Measurements from ENCODE around the gene ABLIM2. TPM values are rescaled to one million over a fixed set of nuclear protein-coding genes. Genes with fewer than 3 reads are reported as not detected.
A peak's percentile ranks its signal among the peaks of the same experiment; 100 is the strongest.

The ABLIM2 gene
- total RNA-seq, 4 donors from 2014 or later, result 177 to 281 (median 244) TPM

DNA sequence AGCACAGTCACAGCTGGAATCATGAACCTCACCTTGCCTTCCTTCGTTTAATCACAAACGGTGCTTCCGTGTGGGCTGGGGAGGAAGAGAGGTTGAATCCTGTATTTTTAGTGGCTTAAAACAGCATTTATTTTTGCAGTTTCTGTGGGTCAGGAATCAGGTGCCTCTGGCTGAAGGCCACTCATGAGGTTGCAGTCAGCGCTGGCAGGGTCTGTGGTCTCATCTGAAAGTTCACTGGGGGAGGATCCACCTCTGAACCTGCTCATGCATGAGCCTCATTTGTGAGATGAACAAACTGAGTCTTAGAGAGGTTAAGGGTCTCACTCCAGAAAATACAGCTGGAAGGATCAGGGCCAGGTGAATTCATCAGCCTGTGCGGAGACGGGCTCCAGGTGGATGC, 17.1 kb upstream of the ABLIM2 start:
- no peak overlapping the region for H3K27ac ChIP-seq
- no peaks in the 10 kb centered on the region for H3K9me3 ChIP-seq
- intact Hi-C loops (cut with DNase I; ENCODE audit: low total_unique reads) (loop anchor here (5.0 kb wide), 1 partner anchor 62 kb away; no protein-coding TSS in a partner anchor), in situ Hi-C loops (cut with MboI; ENCODE audit: low sequenced_read_pairs in 4 of 4) (loop anchor here in 1 of 4 donors (25.0 kb wide), 1 partner anchor 363 kb away; no protein-coding TSS in a partner anchor)
- DNase-seq (no peak), ATAC-seq (no peak)
- H3K27me3 ChIP-seq, result no peaks in the 10 kb centered on the region
- H3K36me3 ChIP-seq, result no peaks in the 10 kb centered on the region
- no peak for TF ChIP-seq POLR2A (IDR thresholded peaks at IDR 0.05)
- TF ChIP-seq, protein P1, sequence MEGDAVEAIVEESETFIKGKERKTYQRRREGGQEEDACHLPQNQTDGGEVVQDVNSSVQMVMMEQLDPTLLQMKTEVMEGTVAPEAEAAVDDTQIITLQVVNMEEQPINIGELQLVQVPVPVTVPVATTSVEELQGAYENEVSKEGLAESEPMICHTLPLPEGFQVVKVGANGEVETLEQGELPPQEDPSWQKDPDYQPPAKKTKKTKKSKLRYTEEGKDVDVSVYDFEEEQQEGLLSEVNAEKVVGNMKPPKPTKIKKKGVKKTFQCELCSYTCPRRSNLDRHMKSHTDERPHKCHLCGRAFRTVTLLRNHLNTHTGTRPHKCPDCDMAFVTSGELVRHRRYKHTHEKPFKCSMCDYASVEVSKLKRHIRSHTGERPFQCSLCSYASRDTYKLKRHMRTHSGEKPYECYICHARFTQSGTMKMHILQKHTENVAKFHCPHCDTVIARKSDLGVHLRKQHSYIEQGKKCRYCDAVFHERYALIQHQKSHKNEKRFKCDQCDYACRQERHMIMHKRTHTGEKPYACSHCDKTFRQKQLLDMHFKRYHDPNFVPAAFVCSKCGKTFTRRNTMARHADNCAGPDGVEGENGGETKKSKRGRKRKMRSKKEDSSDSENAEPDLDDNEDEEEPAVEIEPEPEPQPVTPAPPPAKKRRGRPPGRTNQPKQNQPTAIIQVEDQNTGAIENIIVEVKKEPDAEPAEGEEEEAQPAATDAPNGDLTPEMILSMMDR (IDR thresholded peaks at IDR 0.05 in 4 of 5, conservative IDR thresholded peaks at IDR 0.05 in 1 of 5), result no peak
- no peak overlapping the region for H3K4me3 ChIP-seq
- peaks cover 0 to 3% of the 10 kb centered on the region in 2 donors for H3K4me1 ChIP-seq

DNA sequence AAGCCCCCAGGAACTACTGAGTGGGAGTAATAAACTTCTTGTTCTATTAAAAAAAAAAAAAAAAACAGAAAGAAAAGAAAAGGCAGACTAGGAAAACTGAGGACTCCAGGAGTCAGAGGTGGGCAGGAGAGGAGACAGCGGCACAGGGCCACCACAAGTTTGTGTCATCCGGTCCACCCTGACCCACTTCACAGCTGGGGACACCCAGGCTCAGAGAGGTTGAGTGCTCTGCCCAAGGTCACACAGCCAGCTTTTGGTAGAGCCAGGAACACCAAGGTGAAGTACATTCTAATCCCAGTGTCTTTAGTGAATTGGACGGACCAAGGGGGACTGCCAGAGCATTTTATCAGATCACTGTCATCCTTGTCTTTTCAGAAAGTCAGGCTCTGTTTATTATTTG, 16.4 kb upstream of the ABLIM2 start:
- H3K4me1 ChIP-seq, result peaks cover under 1 to 6% of the 10 kb centered on the region in 2 donors
- H3K9me3 ChIP-seq, result no peaks in the 10 kb centered on the region
- no peak for ATAC-seq
- intact Hi-C loops (cut with DNase I; ENCODE audit: low total_unique reads) (loop anchor here (5.0 kb wide), 1 partner anchor 62 kb away; no protein-coding TSS in a partner anchor), in situ Hi-C loops (cut with MboI; ENCODE audit: low sequenced_read_pairs in 4 of 4) (loop anchor here in 1 of 4 donors (25.0 kb wide), 1 partner anchor 363 kb away; no protein-coding TSS in a partner anchor)
- no peak overlapping the region for H3K27ac ChIP-seq
- TF ChIP-seq POLR2A (IDR thresholded peaks at IDR 0.05), result no peak
- TF ChIP-seq, protein P1 (IDR thresholded peaks at IDR 0.05 in 4 of 5, conservative IDR thresholded peaks at IDR 0.05 in 1 of 5), result no peak
- H3K36me3 ChIP-seq, result no peaks in the 10 kb centered on the region
- no peaks in the 10 kb centered on the region for H3K27me3 ChIP-seq
- DNase-seq, result no peak
- H3K4me3 ChIP-seq, result no peak overlapping the region

DNA sequence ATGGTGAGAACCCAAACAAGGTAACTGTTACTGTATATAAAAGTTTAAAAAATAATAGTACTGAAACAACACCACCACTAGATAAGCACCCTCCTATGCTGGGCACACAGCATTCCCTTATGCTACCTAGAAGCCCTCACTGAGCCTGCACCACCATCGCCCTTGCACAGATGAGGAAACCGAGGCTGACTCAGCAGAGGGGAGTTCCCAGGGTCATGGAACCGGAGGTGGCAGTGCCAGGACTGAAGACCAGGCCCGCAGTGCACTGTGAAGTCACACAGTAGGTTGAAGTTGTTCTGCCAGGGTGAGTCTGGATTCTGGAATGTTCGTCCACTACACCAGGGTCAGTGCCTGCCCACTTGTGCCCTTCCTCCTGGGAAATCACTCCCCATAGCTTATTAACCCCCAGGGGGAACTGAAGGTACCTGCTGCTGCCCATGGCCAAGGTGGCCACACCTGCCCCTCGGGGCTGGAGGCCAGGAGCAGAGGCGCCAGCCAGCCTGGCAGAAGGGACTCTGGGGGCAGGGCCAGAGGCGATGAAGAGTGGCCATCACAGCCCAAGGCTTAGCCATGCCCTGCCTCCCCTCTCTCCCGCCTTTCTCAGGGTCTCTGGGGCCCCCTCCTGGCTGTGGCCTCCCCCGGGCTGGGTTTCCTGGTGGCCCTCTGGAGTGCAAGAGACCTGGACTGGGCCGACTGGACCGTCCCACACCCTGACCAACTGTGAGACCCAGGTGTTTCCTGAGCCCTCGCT, 15.1 kb upstream of the ABLIM2 start:
- no peak for ATAC-seq
- Histone ChIP-seq H3K4me3 (no peak overlapping the region), H3K27me3 (no peaks in the 10 kb centered on the region), H3K36me3 (no peaks in the 10 kb centered on the region), H3K4me1 (peaks cover 12 to 19% of the 10 kb centered on the region in 2 donors), H3K27ac (peak overlapping the region in 3 of 4 donors; percentile 11 to 29 (median 17)), H3K9me3 (no peaks in the 10 kb centered on the region)
- peak in 1 of 2 donors; percentile 35 for DNase-seq
- intact Hi-C loops (cut with DNase I; ENCODE audit: low total_unique reads), result no loop called here
- in situ Hi-C loops (cut with MboI; ENCODE audit: low sequenced_read_pairs in 4 of 4), result no loop called here
- TF ChIP-seq POLR2A (IDR thresholded peaks at IDR 0.05), result no peak
- TF ChIP-seq, protein P1 (IDR thresholded peaks at IDR 0.05 in 4 of 5, conservative IDR thresholded peaks at IDR 0.05 in 1 of 5), result no peak

GRCh38 chr4:8171984-8172924, 13.6 kb upstream of the ABLIM2 start:
- intact Hi-C loops (cut with DNase I; ENCODE audit: low total_unique reads), result no loop called here

More at GRCh38 chr4:8171984-8172924, 13.6 kb upstream of the ABLIM2 start:
- in situ Hi-C loops (cut with MboI; ENCODE audit: low sequenced_read_pairs in 4 of 4), result no loop called here
- ATAC-seq (no peak), DNase-seq (no peak)
- no peak for TF ChIP-seq POLR2A (IDR thresholded peaks at IDR 0.05)
- TF ChIP-seq, protein P1 (IDR thresholded peaks at IDR 0.05 in 4 of 5, conservative IDR thresholded peaks at IDR 0.05 in 1 of 5), result no peak
- Histone ChIP-seq H3K4me1 (peaks cover 17 to 22% of the 10 kb centered on the region in 2 donors), H3K36me3 (no peaks in the 10 kb centered on the region), H3K9me3 (no peaks in the 10 kb centered on the region), H3K27ac (peak overlapping the region in 1 of 4 donors; percentile 99), H3K4me3 (no peak overlapping the region), H3K27me3 (no peaks in the 10 kb centered on the region)

Measured in gastrocnemius medialis (tissue), 4 donors.